HL-60 (cell line): ENCODE results near the gene TET2.

ENCODE experiments used
- DNase-seq, 2 experiments: peaks; one replicate each; pipeline ENCODE4 v3.0.0-alpha.2; 2010 to 2020; ENCODE audit warnings: low read depth in 1 of 2, low spot score in 1 of 2
- H3K27ac ChIP-seq: fragments of 250-450 bp; sonication (Bioruptor Pico); replicated peaks from 2 replicates; pipeline ENCODE4 v1.5.1; 2020; ENCODE audit warnings: mild to moderate bottlenecking, moderate library complexity
- H3K27me3 ChIP-seq: fragments of 250-450 bp; sonication (Bioruptor Pico); 2 replicates; pipeline ENCODE4 v1.5.1; 2021; ENCODE audit warnings: mild to moderate bottlenecking, moderate library complexity; ENCODE audit not compliant: insufficient read depth, poor library complexity, severe bottlenecking
- H3K4me3 ChIP-seq: replicated peaks from 2 replicates; pipeline ENCODE4 v1.5.1; 2011; ENCODE audit warnings: mild to moderate bottlenecking, control low read depth, low read length; ENCODE audit not compliant: insufficient read depth
- GABPA ChIP-seq: IDR thresholded peaks from 2 replicates; pipeline ENCODE4 v1.6.1; 2012; ENCODE audit warnings: low read depth
- POLR2AphosphoS5 ChIP-seq: IDR thresholded peaks from 2 replicates; pipeline ENCODE4 v1.6.1; 2012; ENCODE audit warnings: low read depth
- SPI1 ChIP-seq: IDR thresholded peaks from 2 replicates; pipeline ENCODE4 v1.6.1; 2012; ENCODE audit warnings: low read depth, mild to moderate bottlenecking, borderline replicate concordance
- TF ChIP-seq, protein P1 (sequence below): IDR thresholded peaks from 2 replicates; pipeline ENCODE4 v1.6.1; 2012; ENCODE audit warnings: low read depth; ENCODE audit not compliant: insufficient replicate concordance
- TF ChIP-seq, protein P2 (sequence below): IDR thresholded peaks from one replicate; pipeline ENCODE4 v1.5.1; 2011; ENCODE audit warnings: low read length, control low read depth, inconsistent platforms; ENCODE audit not compliant: insufficient read depth

TET2 gene

GRCh38 chr4:105257817-105258495 is 111.3 kb downstream of the TET2 start:
- DNase-seq = no peak

GRCh38 chr4:105265689-105266088 is 119.0 kb downstream of the TET2 start:
- TF ChIP-seq SPI1 (no peak), GABPA (no peak), POLR2AphosphoS5 (no peak)
- TF ChIP-seq, protein P1, sequence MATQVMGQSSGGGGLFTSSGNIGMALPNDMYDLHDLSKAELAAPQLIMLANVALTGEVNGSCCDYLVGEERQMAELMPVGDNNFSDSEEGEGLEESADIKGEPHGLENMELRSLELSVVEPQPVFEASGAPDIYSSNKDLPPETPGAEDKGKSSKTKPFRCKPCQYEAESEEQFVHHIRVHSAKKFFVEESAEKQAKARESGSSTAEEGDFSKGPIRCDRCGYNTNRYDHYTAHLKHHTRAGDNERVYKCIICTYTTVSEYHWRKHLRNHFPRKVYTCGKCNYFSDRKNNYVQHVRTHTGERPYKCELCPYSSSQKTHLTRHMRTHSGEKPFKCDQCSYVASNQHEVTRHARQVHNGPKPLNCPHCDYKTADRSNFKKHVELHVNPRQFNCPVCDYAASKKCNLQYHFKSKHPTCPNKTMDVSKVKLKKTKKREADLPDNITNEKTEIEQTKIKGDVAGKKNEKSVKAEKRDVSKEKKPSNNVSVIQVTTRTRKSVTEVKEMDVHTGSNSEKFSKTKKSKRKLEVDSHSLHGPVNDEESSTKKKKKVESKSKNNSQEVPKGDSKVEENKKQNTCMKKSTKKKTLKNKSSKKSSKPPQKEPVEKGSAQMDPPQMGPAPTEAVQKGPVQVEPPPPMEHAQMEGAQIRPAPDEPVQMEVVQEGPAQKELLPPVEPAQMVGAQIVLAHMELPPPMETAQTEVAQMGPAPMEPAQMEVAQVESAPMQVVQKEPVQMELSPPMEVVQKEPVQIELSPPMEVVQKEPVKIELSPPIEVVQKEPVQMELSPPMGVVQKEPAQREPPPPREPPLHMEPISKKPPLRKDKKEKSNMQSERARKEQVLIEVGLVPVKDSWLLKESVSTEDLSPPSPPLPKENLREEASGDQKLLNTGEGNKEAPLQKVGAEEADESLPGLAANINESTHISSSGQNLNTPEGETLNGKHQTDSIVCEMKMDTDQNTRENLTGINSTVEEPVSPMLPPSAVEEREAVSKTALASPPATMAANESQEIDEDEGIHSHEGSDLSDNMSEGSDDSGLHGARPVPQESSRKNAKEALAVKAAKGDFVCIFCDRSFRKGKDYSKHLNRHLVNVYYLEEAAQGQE = no peak
- TF ChIP-seq, protein P2, sequence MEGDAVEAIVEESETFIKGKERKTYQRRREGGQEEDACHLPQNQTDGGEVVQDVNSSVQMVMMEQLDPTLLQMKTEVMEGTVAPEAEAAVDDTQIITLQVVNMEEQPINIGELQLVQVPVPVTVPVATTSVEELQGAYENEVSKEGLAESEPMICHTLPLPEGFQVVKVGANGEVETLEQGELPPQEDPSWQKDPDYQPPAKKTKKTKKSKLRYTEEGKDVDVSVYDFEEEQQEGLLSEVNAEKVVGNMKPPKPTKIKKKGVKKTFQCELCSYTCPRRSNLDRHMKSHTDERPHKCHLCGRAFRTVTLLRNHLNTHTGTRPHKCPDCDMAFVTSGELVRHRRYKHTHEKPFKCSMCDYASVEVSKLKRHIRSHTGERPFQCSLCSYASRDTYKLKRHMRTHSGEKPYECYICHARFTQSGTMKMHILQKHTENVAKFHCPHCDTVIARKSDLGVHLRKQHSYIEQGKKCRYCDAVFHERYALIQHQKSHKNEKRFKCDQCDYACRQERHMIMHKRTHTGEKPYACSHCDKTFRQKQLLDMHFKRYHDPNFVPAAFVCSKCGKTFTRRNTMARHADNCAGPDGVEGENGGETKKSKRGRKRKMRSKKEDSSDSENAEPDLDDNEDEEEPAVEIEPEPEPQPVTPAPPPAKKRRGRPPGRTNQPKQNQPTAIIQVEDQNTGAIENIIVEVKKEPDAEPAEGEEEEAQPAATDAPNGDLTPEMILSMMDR = no peak
- H3K27ac ChIP-seq = no peak overlapping the region
- no peak for DNase-seq
- no peak overlapping the region for H3K4me3 ChIP-seq
- H3K27me3 ChIP-seq = no peaks in the 10 kb centered on the region

More at GRCh38 chr4:105257817-105258495, 111.3 kb downstream of the TET2 start:
- Histone ChIP-seq H3K27ac (no peak overlapping the region), H3K27me3 (no peaks in the 10 kb centered on the region), H3K4me3 (no peak overlapping the region)
- TF ChIP-seq SPI1 (no peak), POLR2AphosphoS5 (no peak), GABPA (no peak)
- TF ChIP-seq, protein P2 = no peak
- TF ChIP-seq, protein P1 = no peak

DNA sequence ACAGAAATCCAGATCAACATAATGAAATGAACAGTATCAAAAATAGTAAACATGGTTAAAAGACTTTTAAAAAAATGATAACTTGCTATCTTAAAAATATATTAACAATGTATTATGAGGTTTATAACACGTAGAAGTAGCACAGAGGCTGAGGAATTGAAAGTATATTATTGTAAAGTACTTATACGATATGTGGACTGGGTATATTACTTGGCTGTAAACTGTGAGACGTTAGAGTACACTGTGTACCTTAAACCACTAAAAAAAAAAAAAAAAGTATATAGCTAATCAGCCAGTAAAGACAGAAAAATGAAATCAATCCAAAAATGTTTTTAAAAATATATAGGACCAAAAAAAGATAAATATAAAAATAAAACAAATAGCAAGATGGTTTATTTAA is 120.6 kb downstream of the TET2 start:
- Histone ChIP-seq H3K27me3 (no peaks in the 10 kb centered on the region), H3K27ac (no peak overlapping the region), H3K4me3 (no peak overlapping the region)
- DNase-seq = no peak
- TF ChIP-seq, protein P1 = no peak
